ENCODE data around the gene NT5C1B.

- TF ChIP-seq, protein P1, sequence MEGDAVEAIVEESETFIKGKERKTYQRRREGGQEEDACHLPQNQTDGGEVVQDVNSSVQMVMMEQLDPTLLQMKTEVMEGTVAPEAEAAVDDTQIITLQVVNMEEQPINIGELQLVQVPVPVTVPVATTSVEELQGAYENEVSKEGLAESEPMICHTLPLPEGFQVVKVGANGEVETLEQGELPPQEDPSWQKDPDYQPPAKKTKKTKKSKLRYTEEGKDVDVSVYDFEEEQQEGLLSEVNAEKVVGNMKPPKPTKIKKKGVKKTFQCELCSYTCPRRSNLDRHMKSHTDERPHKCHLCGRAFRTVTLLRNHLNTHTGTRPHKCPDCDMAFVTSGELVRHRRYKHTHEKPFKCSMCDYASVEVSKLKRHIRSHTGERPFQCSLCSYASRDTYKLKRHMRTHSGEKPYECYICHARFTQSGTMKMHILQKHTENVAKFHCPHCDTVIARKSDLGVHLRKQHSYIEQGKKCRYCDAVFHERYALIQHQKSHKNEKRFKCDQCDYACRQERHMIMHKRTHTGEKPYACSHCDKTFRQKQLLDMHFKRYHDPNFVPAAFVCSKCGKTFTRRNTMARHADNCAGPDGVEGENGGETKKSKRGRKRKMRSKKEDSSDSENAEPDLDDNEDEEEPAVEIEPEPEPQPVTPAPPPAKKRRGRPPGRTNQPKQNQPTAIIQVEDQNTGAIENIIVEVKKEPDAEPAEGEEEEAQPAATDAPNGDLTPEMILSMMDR (IDR thresholded peaks at IDR 0.05) = no peak
- TF ChIP-seq POLR2A (IDR thresholded peaks at IDR 0.05) = no peak
These were observed 8.2 kb upstream of the NT5C1B start for GRCh38 chr2:18597618-18598017.
